Epidermal melanocyte (primary cell): ENCODE measurements around the gene KCNJ6.

ENCODE experiments used
- DNase-seq: peaks from one replicate; pipeline ENCODE4 v3.0.0; 2011; ENCODE audit warnings: low spot score; ENCODE audit not compliant: insufficient read length

KCNJ6 gene

GRCh38 chr21:37821092-37821491 is 95.2 kb downstream of the KCNJ6 start:
- DNase-seq = no peak

- DNase-seq = no peak
Measured at GRCh38 chr21:37819372-37819771, 96.9 kb downstream of the KCNJ6 start.

DNA sequence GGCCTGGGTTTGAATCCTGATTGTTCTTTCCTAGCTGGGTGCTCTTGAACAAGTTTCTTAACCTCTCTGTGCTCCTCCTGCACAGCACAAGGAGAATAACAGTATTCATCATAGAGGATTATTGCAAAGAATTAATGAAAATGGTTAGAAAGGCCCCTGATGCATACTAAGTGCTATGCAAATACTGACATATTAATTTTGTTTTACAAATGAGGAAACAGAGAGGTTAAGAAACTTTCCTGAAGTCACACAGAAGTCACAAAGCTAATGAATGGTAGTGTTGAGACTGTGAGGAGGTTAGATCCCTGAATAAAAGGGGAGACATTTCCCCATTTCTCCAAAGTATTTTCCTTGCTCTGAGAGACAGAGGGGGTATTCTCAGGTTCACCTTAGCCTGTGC is 99.0 kb downstream of the KCNJ6 start:
- DNase-seq = no peak

- no peak for DNase-seq
Measured at GRCh38 chr21:37815893-37816292, 100.4 kb downstream of the KCNJ6 start.

DNA sequence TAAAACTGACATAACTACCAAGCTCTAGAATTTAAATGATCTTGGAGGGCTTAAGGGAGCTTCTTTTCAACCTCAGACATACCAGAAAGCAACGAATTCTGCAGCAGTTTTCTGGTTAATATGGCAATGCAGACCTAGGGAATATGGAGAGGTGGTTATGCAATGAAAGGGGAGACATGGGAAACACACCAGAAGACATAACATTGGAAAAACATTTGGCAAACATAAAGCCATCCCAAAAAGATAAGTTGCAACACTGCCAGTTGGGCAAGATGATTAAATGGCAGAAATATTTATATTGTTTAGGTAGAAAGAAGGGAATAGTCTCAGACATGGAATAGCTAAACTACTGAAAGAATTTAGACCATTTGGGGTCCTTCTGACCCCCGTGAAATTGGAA is 104.5 kb downstream of the KCNJ6 start:
- no peak for DNase-seq

GRCh38 chr21:37808261-37808660 is 108.0 kb downstream of the KCNJ6 start:
- no peak for DNase-seq

DNA sequence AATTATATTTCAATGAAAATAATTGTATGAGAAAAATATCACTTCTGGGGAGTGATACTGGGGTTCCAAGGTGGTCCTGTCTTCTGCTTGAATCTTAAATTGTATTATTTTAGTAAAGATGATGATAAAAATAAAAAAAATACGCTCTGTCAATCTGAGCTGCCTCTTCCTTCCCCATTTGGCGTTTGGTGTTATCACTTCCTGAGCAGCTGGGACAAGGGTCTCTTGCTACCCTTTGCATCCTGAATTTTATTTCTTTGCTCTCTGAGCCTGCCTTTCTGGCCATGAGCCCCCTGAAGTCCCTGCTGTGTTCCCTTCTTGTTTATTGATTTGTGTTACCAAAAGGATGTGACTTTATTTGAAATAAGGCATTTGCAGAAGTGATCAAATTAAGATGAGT is 111.0 kb downstream of the KCNJ6 start:
- no peak for DNase-seq

- no peak for DNase-seq
Measured at GRCh38 chr21:37804001-37804400, 112.3 kb downstream of the KCNJ6 start.

DNA sequence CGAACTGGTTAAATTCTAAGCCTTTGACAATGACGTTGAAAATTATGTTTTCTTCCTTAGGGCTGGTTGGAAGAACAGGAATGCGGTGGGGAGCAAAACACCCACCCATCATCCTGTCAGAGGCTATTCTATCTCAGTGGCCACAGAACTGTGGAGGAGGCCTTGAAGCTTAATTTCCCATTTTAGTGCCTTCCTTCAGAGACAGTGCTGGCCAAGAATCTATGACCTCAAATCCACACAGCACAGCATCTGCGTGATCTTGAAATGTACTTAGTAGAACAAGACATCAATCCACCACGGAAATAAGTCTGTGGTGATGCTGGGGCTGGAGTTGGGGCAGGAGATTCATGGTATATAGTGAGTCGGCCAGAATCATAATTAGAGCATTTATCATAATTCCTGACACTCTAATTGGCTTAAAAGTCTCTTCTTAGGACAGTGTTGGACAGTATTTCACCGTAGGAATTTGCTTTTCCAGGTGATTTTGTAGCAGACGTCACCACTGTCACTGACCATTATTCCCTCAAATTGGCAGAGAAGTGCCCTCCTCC is 113.1 kb downstream of the KCNJ6 start:
- DNase-seq = no peak

DNA sequence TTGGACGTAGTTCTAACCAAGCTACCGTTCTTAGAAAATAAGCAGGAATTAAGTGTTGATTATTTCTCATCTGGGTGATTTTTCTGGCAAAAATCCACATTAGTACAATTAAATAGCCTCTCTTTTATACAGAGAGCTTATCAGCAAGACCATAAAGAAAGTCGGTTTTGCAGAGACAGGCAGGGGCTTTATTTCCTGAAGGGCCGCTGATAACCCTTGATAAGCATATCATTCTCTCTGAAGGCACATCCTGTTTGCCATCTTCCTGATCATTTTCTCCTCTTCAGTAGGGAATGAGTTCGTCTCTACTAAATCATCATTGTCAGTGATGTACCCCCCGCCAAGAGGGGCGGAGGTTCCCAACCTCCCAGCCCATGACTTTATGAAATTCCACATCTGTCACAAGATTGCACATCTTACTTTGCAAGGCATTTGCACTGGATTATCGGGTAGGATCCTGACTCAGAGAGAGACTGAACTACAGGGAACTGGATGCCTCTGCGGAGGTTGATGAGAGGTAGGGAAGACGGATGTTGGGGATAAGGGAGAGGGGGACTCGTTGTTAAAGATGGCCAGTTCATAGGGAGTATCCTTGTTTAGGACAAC is 115.7 kb downstream of the KCNJ6 start:
- no peak for DNase-seq

- no peak for DNase-seq
Measured at GRCh38 chr21:37800057-37800455, 116.2 kb downstream of the KCNJ6 start.

DNA sequence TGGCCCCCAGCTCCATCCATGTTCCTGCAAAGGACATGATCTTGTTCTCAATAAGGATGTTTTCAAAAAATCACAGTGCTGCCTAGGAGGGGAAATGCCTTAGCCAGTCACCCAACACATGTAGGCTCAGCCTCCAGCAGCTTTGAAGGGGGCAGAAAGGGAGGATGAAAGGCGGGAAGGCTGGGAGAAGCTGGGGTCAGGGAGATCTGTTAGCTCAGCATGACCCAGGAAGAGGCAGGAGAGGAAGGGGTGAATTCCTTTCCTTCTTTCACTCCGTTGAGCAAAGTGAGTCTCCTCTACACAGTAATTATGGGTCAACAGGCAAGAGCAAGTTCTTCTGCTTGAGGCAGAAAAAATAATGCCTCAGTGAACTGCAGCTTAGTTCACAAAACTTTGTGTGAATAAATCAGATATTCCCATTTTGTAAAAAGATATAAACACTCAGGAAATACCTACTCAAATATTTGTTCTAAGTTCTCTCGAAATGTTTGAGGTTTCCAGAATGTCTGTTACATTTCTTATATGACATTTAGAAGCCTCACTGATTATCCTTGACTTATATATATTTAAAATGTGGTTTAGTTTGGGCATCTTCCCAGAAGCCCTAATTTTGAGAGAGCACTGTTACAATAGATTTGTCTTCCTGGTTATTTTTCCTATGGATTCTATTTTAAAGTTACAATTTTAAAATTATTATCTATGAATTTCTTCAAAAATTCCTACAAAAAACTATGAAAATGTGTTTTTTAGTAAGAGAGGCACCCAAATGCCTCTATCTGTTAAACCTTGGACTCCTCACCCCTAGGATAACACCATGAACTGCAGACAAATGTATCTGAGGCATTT is 116.8 kb downstream of the KCNJ6 start:
- no peak for DNase-seq

DNA sequence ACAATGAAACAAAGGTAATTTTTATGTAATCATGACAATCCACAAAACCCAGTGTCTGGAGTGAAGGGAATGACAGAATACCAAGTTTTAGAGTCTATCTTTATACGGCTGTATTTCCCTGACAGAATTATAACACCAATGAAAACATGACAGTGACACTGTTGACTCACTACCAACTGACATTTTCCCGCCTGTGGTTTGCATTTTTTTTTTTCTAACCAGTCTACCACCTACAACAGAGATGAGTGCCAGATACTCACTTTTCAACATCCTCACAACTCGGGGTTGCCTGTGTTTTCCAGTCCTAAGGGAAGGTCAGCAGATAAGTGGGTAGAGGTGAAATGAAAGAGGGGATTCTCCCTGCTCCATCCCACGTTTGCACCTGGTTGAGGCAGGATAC is 118.9 kb downstream of the KCNJ6 start:
- DNase-seq = no peak

DNA sequence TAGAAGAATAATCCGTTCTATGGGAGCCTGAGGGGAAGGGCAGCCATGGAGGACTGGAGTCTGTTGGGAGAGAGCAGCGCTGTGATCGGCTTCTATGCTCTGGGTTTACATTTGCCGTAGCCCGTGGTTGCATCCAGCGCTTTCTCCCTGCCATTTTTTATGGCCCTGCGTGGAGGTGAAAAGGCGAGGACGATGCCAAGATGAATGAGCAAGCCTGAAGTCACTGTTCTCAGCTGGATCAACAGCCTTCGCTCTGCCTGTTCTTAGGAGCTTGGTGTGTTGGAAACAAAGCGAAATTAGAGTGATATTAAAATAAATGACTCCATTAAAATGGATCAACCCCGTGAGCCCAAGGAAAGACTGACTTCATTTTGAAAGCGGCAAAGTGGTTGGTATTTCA is 120.2 kb downstream of the KCNJ6 start:
- no peak for DNase-seq

DNA sequence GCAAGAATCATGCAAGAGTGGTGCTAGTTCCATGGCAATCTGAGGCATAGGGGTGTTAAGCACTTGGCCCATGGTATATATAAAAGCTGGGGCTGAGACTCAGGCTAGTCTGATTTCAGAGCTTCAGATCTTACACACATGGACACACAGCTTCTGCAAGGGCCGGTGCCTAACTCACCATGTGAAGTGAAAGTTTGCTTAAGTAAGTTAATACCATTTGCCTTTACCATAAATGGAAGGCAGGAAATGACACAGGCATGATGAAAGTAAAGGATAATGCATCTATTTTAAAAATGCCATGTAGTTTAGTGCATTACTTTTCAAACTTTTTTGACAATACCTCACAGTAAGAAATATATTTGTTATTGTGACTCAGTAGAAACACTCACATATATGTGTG is 122.6 kb downstream of the KCNJ6 start:
- no peak for DNase-seq

- DNase-seq = no peak
Measured at GRCh38 chr21:37792046-37792445, 124.2 kb downstream of the KCNJ6 start.

GRCh38 chr21:37790905-37791304 is 125.4 kb downstream of the KCNJ6 start:
- no peak for DNase-seq

- no peak for DNase-seq
Measured at GRCh38 chr21:37788503-37788902, 127.8 kb downstream of the KCNJ6 start.

- no peak for DNase-seq
Measured at GRCh38 chr21:37787456-37787855, 128.8 kb downstream of the KCNJ6 start.

- DNase-seq = no peak
Measured at GRCh38 chr21:37784591-37785318, 131.5 kb downstream of the KCNJ6 start.

DNA sequence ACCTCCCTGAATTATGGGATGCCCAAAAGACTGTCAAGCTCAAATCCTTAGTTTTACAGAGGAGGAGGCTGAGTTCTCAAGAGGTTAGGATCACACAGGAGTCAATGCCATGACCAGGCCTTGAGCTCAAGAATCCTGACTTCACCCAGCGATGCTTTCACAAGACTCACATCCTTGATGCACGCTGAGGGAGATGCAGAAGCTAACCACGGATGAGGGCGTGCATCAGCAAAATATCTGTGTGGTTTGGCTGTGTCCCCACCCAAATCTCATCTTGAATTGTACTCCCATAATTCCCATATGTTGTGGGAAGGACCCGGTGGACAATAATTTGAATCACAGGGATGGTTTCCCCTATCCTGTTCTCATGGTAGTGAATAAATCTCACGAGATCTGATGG is 133.2 kb downstream of the KCNJ6 start:
- DNase-seq = no peak
